ENCODE measurements around the gene EPB41L4A.

Gene EPB41L4A

GRCh38 chr5:112123086-112123485, 296.0 kb downstream of the EPB41L4A start:
- in situ Hi-C loops (cut with MboI; ENCODE audit: low sequenced_read_pairs) = no loop called here

- in situ Hi-C loops (cut with MboI; ENCODE audit: low sequenced_read_pairs) = no loop called here
Measured at GRCh38 chr5:112122353-112122752, 296.7 kb downstream of the EPB41L4A start.

GRCh38 chr5:112121258-112121657, 297.8 kb downstream of the EPB41L4A start:
- in situ Hi-C loops (cut with MboI; ENCODE audit: low sequenced_read_pairs) = no loop called here

GRCh38 chr5:112119969-112120368, 299.1 kb downstream of the EPB41L4A start:
- in situ Hi-C loops (cut with MboI; ENCODE audit: low sequenced_read_pairs) = no loop called here

GRCh38 chr5:112119508-112119907, 299.6 kb downstream of the EPB41L4A start:
- in situ Hi-C loops (cut with MboI; ENCODE audit: low sequenced_read_pairs) = no loop called here

GRCh38 chr5:112117551-112117950, 301.5 kb downstream of the EPB41L4A start:
- in situ Hi-C loops (cut with MboI; ENCODE audit: low sequenced_read_pairs) = no loop called here

GRCh38 chr5:112116371-112116770, 302.7 kb downstream of the EPB41L4A start:
- in situ Hi-C loops (cut with MboI; ENCODE audit: low sequenced_read_pairs) = no loop called here

- in situ Hi-C loops (cut with MboI; ENCODE audit: low sequenced_read_pairs) = no loop called here
Measured at GRCh38 chr5:112113565-112113964, 305.5 kb downstream of the EPB41L4A start.
